GM10248 (cell line): ENCODE results near the gene KCNA5.

Source experiments
- CTCF ChIA-PET: fragments of 300-600 bp; sonication (Branson Sonifier 250); formaldehyde crosslinking; extraction: SDS; loops from one replicate; lab custom pipeline; 2021; ENCODE audit warnings: antibody characterized with exemption; lab: Yijun Ruan, JAX
- POLR2A ChIA-PET: fragments of 350-650 bp; sonication (Branson Sonifier 250); formaldehyde crosslinking; extraction: SDS; loops from one replicate; lab custom pipeline; 2020; ENCODE audit warnings: antibody characterized with exemption; lab: Yijun Ruan, JAX
- DNase-seq: peaks from one replicate; pipeline ENCODE4 v3.0.0; 2012; ENCODE audit errors: extremely low spot score
- CTCF ChIP-seq: IDR thresholded peaks from 2 replicates; pipeline ENCODE4 v1.5.1; 2012; ENCODE audit warnings: mild to moderate bottlenecking, low read depth; ENCODE audit errors: extremely low read depth, missing control alignments, control extremely low read depth

The KCNA5 gene

GRCh38 chr12:5032821-5033220, 10.9 kb upstream of the KCNA5 start:
- ChIA-PET POLR2A (interaction anchor here (0.6 kb wide), 1 partner anchor 12 kb away, joined by 6 read pairs; no protein-coding TSS in a partner anchor), CTCF (interaction anchor here (1.2 to 2.9 kb wide), 2 partner anchors 9 to 36 kb away, joined by 4 to 11 read pairs; no protein-coding TSS in a partner anchor)
- TF ChIP-seq CTCF, result no peak
- no peak for DNase-seq

- CTCF ChIA-PET, result interaction anchor here (1.0 to 2.9 kb wide), 4 partner anchors 10 to 26 kb away, joined by 3 to 11 read pairs (median 4); no protein-coding TSS in a partner anchor
- TF ChIP-seq CTCF, result no peak
- POLR2A ChIA-PET, result interaction anchor here (1.0 kb wide), 1 partner anchor 10 kb away, joined by 3 read pairs; no protein-coding TSS in a partner anchor
- no peak for DNase-seq
These were observed 9.8 kb upstream of the KCNA5 start for GRCh38 chr12:5033883-5034282.

GRCh38 chr12:5034603-5035002, 9.1 kb upstream of the KCNA5 start:
- no peak for DNase-seq
- no peak for TF ChIP-seq CTCF
- ChIA-PET CTCF (interaction anchor here (1.0 to 2.9 kb wide), 5 partner anchors 11 to 25 kb away, joined by 3 to 11 read pairs (median 4); no protein-coding TSS in a partner anchor), POLR2A (interaction anchor here (1.0 kb wide), 1 partner anchor 11 kb away, joined by 3 read pairs; no protein-coding TSS in a partner anchor)

GRCh38 chr12:5035618-5036017, 8.1 kb upstream of the KCNA5 start:
- no peak for TF ChIP-seq CTCF
- ChIA-PET CTCF (interaction anchor here (1.2 to 2.9 kb wide), 2 partner anchors 12 to 18 kb away, joined by 3 to 11 read pairs; no protein-coding TSS in a partner anchor), POLR2A (no interaction called here)

GRCh38 chr12:5036031-5036430, 7.6 kb upstream of the KCNA5 start:
- no peak for DNase-seq
- POLR2A ChIA-PET, result no interaction called here
- CTCF ChIA-PET, result interaction anchor here (1.4 to 1.9 kb wide), 3 partner anchors 14 to 177 kb away, joined by 3 to 9 read pairs (median 4); no protein-coding TSS in a partner anchor
- no peak for TF ChIP-seq CTCF

More at GRCh38 chr12:5035618-5036017, 8.1 kb upstream of the KCNA5 start:
- DNase-seq, result no peak

GRCh38 chr12:5037795-5038357, 5.8 kb upstream of the KCNA5 start:
- ChIA-PET CTCF (interaction anchor here (1.0 to 1.9 kb wide), 5 partner anchors 16 to 180 kb away, joined by 4 to 9 read pairs (median 4); no protein-coding TSS in a partner anchor), POLR2A (no interaction called here)
- TF ChIP-seq CTCF, result no peak
- no peak for DNase-seq
